H1 (cell line): ENCODE results near the gene HS3ST6. TPM values are rescaled to one million over a fixed set of nuclear protein-coding genes. Genes with fewer than 3 reads are reported as not detected.

Experiments
- CTCF ChIA-PET: fragments of 300-600 bp; sonication (Branson Sonifier 250); formaldehyde crosslinking; loops from one replicate; lab custom pipeline; 2021; ENCODE audit not compliant: partially characterized antibody; lab: Charles Lee
- POLR2A ChIA-PET: fragments of 300-600 bp; sonication (Branson Sonifier 250); formaldehyde crosslinking; loops from one replicate; lab custom pipeline; 2021; ENCODE audit warnings: inconsistent platforms; ENCODE audit not compliant: partially characterized antibody; lab: Charles Lee
- DNase-seq, 2 experiments: peaks; one replicate each; pipeline versions ENCODE4 v3.0.0 to v3.0.0-alpha.2; 2010 to 2022; ENCODE audit warnings: low spot score in 2 of 2, low read depth in 1 of 2, mixed read lengths in 1 of 2
- FAIRE-seq: peaks from 2 replicates; lab custom pipeline; 2011; peaks lifted over from hg19 to GRCh38; lab: Jason Lieb, UNC
- H2AFZ ChIP-seq: 2 replicates; pipeline ENCODE4 v1.8.1; 2012; ENCODE audit warnings: low read length, inconsistent platforms
- H2AK5ac ChIP-seq: 2 replicates; pipeline ENCODE4 v1.6.1; 2013; ENCODE audit warnings: low read depth, low read length
- H2BK120ac ChIP-seq: replicated peaks from 2 replicates; pipeline ENCODE3; 2013; ENCODE audit warnings: low read depth, low read length, inconsistent platforms
- H2BK12ac ChIP-seq: 2 replicates; pipeline ENCODE4 v1.6.1; 2013; ENCODE audit warnings: low read depth, low read length
- H2BK15ac ChIP-seq: 2 replicates; pipeline ENCODE4 v1.6.1; 2013; ENCODE audit warnings: low read length
- H2BK20ac ChIP-seq: 2 replicates; pipeline ENCODE4 v1.6.1; 2013; ENCODE audit warnings: low read length
- H2BK5ac ChIP-seq: 2 replicates; pipeline ENCODE4 v1.6.1; 2013; ENCODE audit warnings: low read depth, low read length
- H3K14ac ChIP-seq: 2 replicates; pipeline ENCODE4 v1.6.1; 2013; ENCODE audit warnings: inconsistent platforms; ENCODE audit not compliant: insufficient read length
- H3K18ac ChIP-seq: 2 replicates; pipeline ENCODE4 v1.6.1; 2013; ENCODE audit warnings: low read length; ENCODE audit errors: extremely low read depth
- H3K23ac ChIP-seq: 2 replicates; pipeline ENCODE4 v1.6.1; 2013; ENCODE audit warnings: inconsistent platforms; ENCODE audit not compliant: insufficient read length
- H3K23me2 ChIP-seq: 2 replicates; pipeline ENCODE4 v1.6.1; 2013; ENCODE audit warnings: low read depth, low read length
- H3K27ac ChIP-seq: 2 replicates; pipeline ENCODE4 v1.6.1; 2011; ENCODE audit warnings: low read depth, low read length, inconsistent platforms
- H3K27me3 ChIP-seq, 4 experiments: replicated peaks in 1 of 4; 1 replicate in 1 of 4; 2 replicates in 3 of 4; pipeline versions ENCODE4 v1.6.1 to v1.8.1; 2011 to 2013; ENCODE audit warnings: low read length in 3 of 4, mild to moderate bottlenecking in 3 of 4, inconsistent platforms in 2 of 4, mixed read lengths in 2 of 4, moderate library complexity in 1 of 4; ENCODE audit not compliant: control insufficient read depth in 3 of 4, insufficient read depth in 3 of 4; ENCODE audit errors: extremely low read depth in 1 of 4
- H3K36me3 ChIP-seq, 4 experiments: 2 replicates each; pipeline versions ENCODE4 v1.6.1 to v1.8.1; 2011 to 2013; ENCODE audit warnings: mild to moderate bottlenecking in 4 of 4, low read length in 3 of 4, moderate library complexity in 2 of 4, control low read depth in 1 of 4, inconsistent platforms in 1 of 4; ENCODE audit not compliant: insufficient read depth in 4 of 4, control insufficient read depth in 2 of 4
- H3K4ac ChIP-seq: replicated peaks from 2 replicates; pipeline ENCODE3; 2013; ENCODE audit warnings: low read length, low read depth, mixed read lengths, inconsistent platforms; ENCODE audit not compliant: insufficient read length
- H3K4me1 ChIP-seq, 4 experiments: replicated peaks in 1 of 4; 1 replicate in 1 of 4; 2 replicates in 3 of 4; pipeline versions ENCODE4 v1.6.1 to v1.8.1; 2011 to 2013; ENCODE audit warnings: low read length in 3 of 4, inconsistent platforms in 2 of 4, mixed read lengths in 1 of 4; ENCODE audit not compliant: insufficient read depth in 4 of 4, control insufficient read depth in 3 of 4
- H3K4me2 ChIP-seq, 2 experiments: 2 replicates each; pipeline versions ENCODE4 v1.6.1 to v1.8.1; 2011 to 2013; ENCODE audit warnings: low read depth in 2 of 2, low read length in 2 of 2, control low read depth in 1 of 2, inconsistent platforms in 1 of 2, mild to moderate bottlenecking in 1 of 2; ENCODE audit not compliant: insufficient read depth in 1 of 2
- H3K4me3 ChIP-seq, 4 experiments: fragments of 200-600, 300-600 bp in 1 of 4; sonication (generic), shearing (Covaris generic), sonication (Bioruptor Twin) in 1 of 4; 2 replicates each; pipeline versions ENCODE4 v1.5.1 to v1.8.1; 2011 to 2016; ENCODE audit warnings: low read length in 4 of 4, low read depth in 3 of 4, control low read depth in 2 of 4, inconsistent platforms in 2 of 4, mild to moderate bottlenecking in 2 of 4, mixed read lengths in 1 of 4, moderate library complexity in 1 of 4; ENCODE audit not compliant: insufficient read depth in 2 of 4; ENCODE audit errors: extremely low read depth in 1 of 4
- H3K56ac ChIP-seq: replicated peaks from 2 replicates; pipeline ENCODE3; 2013; ENCODE audit warnings: low read depth, mild to moderate bottlenecking, mixed read lengths, low read length, inconsistent platforms; ENCODE audit not compliant: insufficient read length
- H3K79me1 ChIP-seq: 2 replicates; pipeline ENCODE4 v1.6.1; 2013; ENCODE audit warnings: low read depth, low read length, control low read depth
- H3K79me2 ChIP-seq, 2 experiments: 2 replicates each; pipeline versions ENCODE4 v1.6.1 to v1.8.1; 2012 to 2013; ENCODE audit warnings: low read length in 2 of 2, mild to moderate bottlenecking in 2 of 2, inconsistent platforms in 1 of 2; ENCODE audit not compliant: insufficient read depth in 2 of 2, control insufficient read depth in 1 of 2
- H3K9ac ChIP-seq, 4 experiments: replicated peaks in 1 of 4; 1 replicate in 1 of 4; 2 replicates in 3 of 4; pipeline versions ENCODE4 v1.6.1 to v1.8.1; 2011 to 2013; ENCODE audit warnings: low read depth in 3 of 4, low read length in 3 of 4, control low read depth in 2 of 4, mild to moderate bottlenecking in 2 of 4, moderate library complexity in 2 of 4, inconsistent platforms in 1 of 4; ENCODE audit errors: extremely low read depth in 1 of 4
- H3K9me3 ChIP-seq, 2 experiments: 2 replicates each; pipeline versions ENCODE4 v1.6.1 to v1.8.1; 2012 to 2013; ENCODE audit warnings: mild to moderate bottlenecking in 2 of 2, moderate library complexity in 2 of 2, control low read depth in 1 of 2, inconsistent platforms in 1 of 2, low read depth in 1 of 2, low read length in 1 of 2, mixed read lengths in 1 of 2; ENCODE audit not compliant: insufficient read depth in 2 of 2
- H4K20me1 ChIP-seq, 2 experiments: replicated peaks in 1 of 2; 2 replicates each; pipeline versions ENCODE3 to v1.8.1; 2011 to 2013; ENCODE audit warnings: inconsistent platforms in 2 of 2, low read length in 2 of 2, mild to moderate bottlenecking in 1 of 2; ENCODE audit not compliant: insufficient read depth in 2 of 2, control insufficient read depth in 1 of 2
- H4K5ac ChIP-seq: 2 replicates; pipeline ENCODE4 v1.6.1; 2013; ENCODE audit warnings: low read length, low read depth, mixed read lengths, inconsistent platforms; ENCODE audit not compliant: insufficient read length
- H4K8ac ChIP-seq: 2 replicates; pipeline ENCODE4 v1.8.0; 2013; ENCODE audit warnings: mild to moderate bottlenecking, moderate library complexity, low read length, inconsistent platforms; ENCODE audit not compliant: insufficient read depth; ENCODE audit errors: extremely low read depth
- H4K91ac ChIP-seq: replicated peaks from 2 replicates; pipeline ENCODE3; 2013; ENCODE audit warnings: low read length, mixed read lengths, inconsistent platforms; ENCODE audit not compliant: insufficient read length
- BCL11A ChIP-seq, 2 experiments: IDR thresholded peaks; one replicate each; pipeline ENCODE4 v1.6.1; 2011; ENCODE audit warnings: low read depth in 2 of 2, low read length in 2 of 2, mild to moderate bottlenecking in 2 of 2
- CHD1 ChIP-seq: IDR thresholded peaks from 2 replicates; pipeline ENCODE4 v1.6.1; 2012; ENCODE audit warnings: low read depth, low read length, improper control_type of control experiment
- CHD2 ChIP-seq: IDR thresholded peaks from 2 replicates; pipeline ENCODE4 v1.6.1; 2012; ENCODE audit warnings: low read length, improper control_type of control experiment
- GABPA ChIP-seq: IDR thresholded peaks from 2 replicates; pipeline ENCODE4 v1.6.1; 2011; ENCODE audit warnings: mild to moderate bottlenecking, low read length, moderate library complexity, borderline replicate concordance; ENCODE audit not compliant: insufficient read depth
- GTF2F1 ChIP-seq: IDR thresholded peaks from 2 replicates; pipeline ENCODE4 v1.6.1; 2012; ENCODE audit warnings: low read depth, low read length, improper control_type of control experiment, borderline replicate concordance
- MAX ChIP-seq: IDR thresholded peaks from 2 replicates; pipeline ENCODE4 v1.6.1; 2012; ENCODE audit warnings: inconsistent platforms
- SIX5 ChIP-seq: IDR thresholded peaks from 2 replicates; pipeline ENCODE4 v1.6.1; 2011; ENCODE audit warnings: mild to moderate bottlenecking, low read depth, low read length
- SP4 ChIP-seq: IDR thresholded peaks from 2 replicates; pipeline ENCODE4 v1.6.1; 2012; ENCODE audit warnings: low read length, inconsistent platforms
- TAF1 ChIP-seq: IDR thresholded peaks from 2 replicates; pipeline ENCODE4 v1.6.1; 2011; ENCODE audit warnings: mild to moderate bottlenecking, low read depth, low read length
- TBP ChIP-seq: IDR thresholded peaks from 2 replicates; pipeline ENCODE4 v1.6.1; 2011; ENCODE audit warnings: low read depth, low read length, improper control_type of control experiment
- WGBS, 2 experiments: shearing (Covaris generic) in 1 of 2; methylation state at CpG; one replicate each; pipeline versions ENCODE4 v1.1.6 to v1.1.7; 2013 to 2015; ENCODE audit warnings: low lambda C conversion rate in 2 of 2, mixed read lengths in 2 of 2, inconsistent platforms in 1 of 2, low coverage in 1 of 2, missing lambda C conversion rate in 1 of 2; ENCODE audit not compliant: insufficient replicate concordance in 2 of 2, insufficient coverage in 1 of 2, insufficient read length in 1 of 2; ENCODE audit errors: extremely low coverage in 1 of 2, missing lambda C conversion rate in 1 of 2; 5-methylcytosine and 5-hydroxymethylcytosine counted together
- polyA plus RNA-seq, 7 experiments: library from polyadenylated mRNA; depleted of rRNA in 3 of 7; stranded (reverse) in 5 of 7; unstranded in 2 of 7; fragments of >200 nt in 5 of 7; fragments of 200-250 nt in 2 of 7; gene quantifications; 1 replicate in 5 of 7; 2 replicates in 1 of 7; 4 replicates in 1 of 7; pipeline versions ENCODE4 v1.2.1 to v1.2.3, GENCODE V29; 2011 to 2013; ENCODE audit warnings: missing spikeins in 2 of 7, mixed read lengths in 2 of 7
- total RNA-seq: library from RNA; stranded (reverse); fragmentation: NEBNext Ultra II Directional; extraction: Animal tissue kit (Norgen Biotek cat#: 25700); gene quantifications from 2 replicates; pipeline ENCODE4 v1.2.1, GENCODE V29; 2021
- TF ChIP-seq, protein P1 (sequence below): IDR thresholded peaks from 2 replicates; pipeline ENCODE4 v1.6.1; 2011; ENCODE audit warnings: low read length, improper control_type of control experiment
- TF ChIP-seq, protein P2 (sequence below): IDR thresholded peaks from 2 replicates; pipeline ENCODE4 v1.6.1; 2012; ENCODE audit warnings: inconsistent platforms

Gene HS3ST6
- total and polyA plus RNA-seq, 2 of the 8 experiments (the other 6 are each of a cell fraction or from before 2014, with no cell fraction given), result 0.36 to 0.39 TPM

GRCh38 chr16:1887711-1888354 lies 30.4 kb downstream of the HS3ST6 start:
- DNase-seq (no peak), FAIRE-seq (no peak)
- 87% methylated on average over 14 of the region's 14 CpGs; no CpG with 5 or more reads in 1 of the 2 experiments for WGBS, 2 experiments
- H3K27me3 ChIP-seq, result 0 out of 7 replicates have a peak, but pooled peaks cover 0 to 3% (median 0%) of the 10 kb centered on the region in 4 experiments
- no peaks in the 10 kb centered on the region for H3K9me3 ChIP-seq
- H3K79me1 ChIP-seq, result no peaks in the 10 kb centered on the region
- no peak overlapping the region for H2BK12ac ChIP-seq
- H3K23ac ChIP-seq, result no peak overlapping the region
- no peak overlapping the region for H2AFZ ChIP-seq
- no peak overlapping the region for H3K4me2 ChIP-seq
- H3K27ac ChIP-seq, result no peak overlapping the region
- POLR2A ChIA-PET, result interaction anchor here (1.8 kb wide), 1 partner anchor 77 kb away, joined by 8 read pairs; the partner anchor contains the start of gene RPS2
- H2AK5ac ChIP-seq, result no peak overlapping the region
- no peaks in the 10 kb centered on the region for H3K23me2 ChIP-seq
- no peak overlapping the region for H3K14ac ChIP-seq
- H3K36me3 ChIP-seq, result no peaks in the 10 kb centered on the region
- H4K20me1 ChIP-seq, result no peaks in the 10 kb centered on the region
- no peak overlapping the region for H2BK15ac ChIP-seq
- H4K5ac ChIP-seq, result no peak overlapping the region
- H4K91ac ChIP-seq, result no peak overlapping the region
- no peak overlapping the region; the same call in 1 of the 2 replicates for H4K8ac ChIP-seq
- no peak overlapping the region for H3K4ac ChIP-seq
- CTCF ChIA-PET, result interaction anchor here (0.7 to 1.3 kb wide), 5 partner anchors 11 to 79 kb away, joined by 3 to 4 read pairs (median 3); partner anchors contain the start of gene RNF151
- no peak overlapping the region for H3K9ac ChIP-seq
- H3K4me1 ChIP-seq, result no peaks in the 10 kb centered on the region
- no peak overlapping the region for H3K4me3 ChIP-seq
- no peaks in the 10 kb centered on the region for H3K79me2 ChIP-seq
- H3K18ac ChIP-seq, result no peak overlapping the region
- H3K56ac ChIP-seq, result no peak overlapping the region
- H2BK120ac ChIP-seq, result no peak overlapping the region
- no peak overlapping the region for H2BK20ac ChIP-seq
- no peak overlapping the region for H2BK5ac ChIP-seq
- TF ChIP-seq SP4 (no peak), CHD1 (no peak), BCL11A (IDR thresholded peaks at IDR 0.05; ENCODE audit: low read depth in 2 of 2, low read length in 2 of 2) (no peak), GABPA (no peak), TBP (no peak), SIX5 (no peak), GTF2F1 (no peak), CHD2 (no peak), TAF1 (no peak), MAX (no peak)
- TF ChIP-seq, protein P1, sequence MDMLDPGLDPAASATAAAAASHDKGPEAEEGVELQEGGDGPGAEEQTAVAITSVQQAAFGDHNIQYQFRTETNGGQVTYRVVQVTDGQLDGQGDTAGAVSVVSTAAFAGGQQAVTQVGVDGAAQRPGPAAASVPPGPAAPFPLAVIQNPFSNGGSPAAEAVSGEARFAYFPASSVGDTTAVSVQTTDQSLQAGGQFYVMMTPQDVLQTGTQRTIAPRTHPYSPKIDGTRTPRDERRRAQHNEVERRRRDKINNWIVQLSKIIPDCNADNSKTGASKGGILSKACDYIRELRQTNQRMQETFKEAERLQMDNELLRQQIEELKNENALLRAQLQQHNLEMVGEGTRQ, result no peak
- TF ChIP-seq, protein P2, sequence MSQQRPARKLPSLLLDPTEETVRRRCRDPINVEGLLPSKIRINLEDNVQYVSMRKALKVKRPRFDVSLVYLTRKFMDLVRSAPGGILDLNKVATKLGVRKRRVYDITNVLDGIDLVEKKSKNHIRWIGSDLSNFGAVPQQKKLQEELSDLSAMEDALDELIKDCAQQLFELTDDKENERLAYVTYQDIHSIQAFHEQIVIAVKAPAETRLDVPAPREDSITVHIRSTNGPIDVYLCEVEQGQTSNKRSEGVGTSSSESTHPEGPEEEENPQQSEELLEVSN, result no peak
